H1 (cell line): Measurements from ENCODE around the gene SNX19. TPM values are rescaled to one million over a fixed set of nuclear protein-coding genes. Genes with fewer than 3 reads are reported as not detected.

ENCODE experiments used
- CBX8 ChIP-seq: fragments of 300-800, 300-1000 bp; sonication (generic); IDR thresholded peaks from 2 replicates; pipeline ENCODE4 v1.7.1; 2016; ENCODE audit warnings: low read depth, low read length, borderline replicate concordance
- CHD7 ChIP-seq: fragments of 300-600 bp; sonication (generic); IDR thresholded peaks from 2 replicates; pipeline ENCODE4 v1.7.1; 2012; ENCODE audit warnings: low read length, moderate library complexity, mild to moderate bottlenecking, inconsistent platforms; ENCODE audit not compliant: insufficient replicate concordance
- POLR2A ChIP-seq, 2 experiments: IDR thresholded peaks; 1 replicate in 1 of 2; 2 replicates in 1 of 2; pipeline ENCODE4 v1.6.1; 2011; ENCODE audit warnings: low read depth in 2 of 2, low read length in 2 of 2, mild to moderate bottlenecking in 2 of 2; ENCODE audit errors: control extremely low read depth in 1 of 2
- SIX5 ChIP-seq: IDR thresholded peaks from 2 replicates; pipeline ENCODE4 v1.6.1; 2011; ENCODE audit warnings: mild to moderate bottlenecking, low read depth, low read length
- TAF1 ChIP-seq: IDR thresholded peaks from 2 replicates; pipeline ENCODE4 v1.6.1; 2011; ENCODE audit warnings: mild to moderate bottlenecking, low read depth, low read length
- TCF12 ChIP-seq: IDR thresholded peaks from 2 replicates; pipeline ENCODE4 v1.6.1; 2011; ENCODE audit warnings: low read depth, mild to moderate bottlenecking, low read length
- polyA plus RNA-seq, 7 experiments: library from polyadenylated mRNA; depleted of rRNA in 3 of 7; stranded (reverse) in 5 of 7; unstranded in 2 of 7; fragments of >200 nt in 5 of 7; fragments of 200-250 nt in 2 of 7; gene quantifications; 1 replicate in 5 of 7; 2 replicates in 1 of 7; 4 replicates in 1 of 7; pipeline versions ENCODE4 v1.2.1 to v1.2.3, GENCODE V29; 2011 to 2013; ENCODE audit warnings: missing spikeins in 2 of 7, mixed read lengths in 2 of 7
- total RNA-seq: library from RNA; stranded (reverse); fragmentation: NEBNext Ultra II Directional; extraction: Animal tissue kit (Norgen Biotek cat#: 25700); gene quantifications from 2 replicates; pipeline ENCODE4 v1.2.1, GENCODE V29; 2021
- TF ChIP-seq, protein P1 (sequence below): IDR thresholded peaks from 2 replicates; pipeline ENCODE4 v1.6.1; 2012; ENCODE audit warnings: inconsistent platforms
- TF ChIP-seq, protein P2 (sequence below), 3 experiments: IDR thresholded peaks; 1 replicate in 2 of 3; 2 replicates in 1 of 3; pipeline versions ENCODE4 v1.5.1 to v1.6.1; 2011; ENCODE audit warnings: low read length in 3 of 3, mild to moderate bottlenecking in 3 of 3, inconsistent platforms in 2 of 3, low read depth in 1 of 3, moderate library complexity in 1 of 3; ENCODE audit not compliant: insufficient read depth in 1 of 3; ENCODE audit errors: control extremely low read depth in 1 of 3

Gene SNX19
- total and polyA plus RNA-seq, 2 of the 8 experiments (the other 6 are each of a cell fraction or from before 2014, with no cell fraction given), result 15.0 to 25.2 TPM

DNA sequence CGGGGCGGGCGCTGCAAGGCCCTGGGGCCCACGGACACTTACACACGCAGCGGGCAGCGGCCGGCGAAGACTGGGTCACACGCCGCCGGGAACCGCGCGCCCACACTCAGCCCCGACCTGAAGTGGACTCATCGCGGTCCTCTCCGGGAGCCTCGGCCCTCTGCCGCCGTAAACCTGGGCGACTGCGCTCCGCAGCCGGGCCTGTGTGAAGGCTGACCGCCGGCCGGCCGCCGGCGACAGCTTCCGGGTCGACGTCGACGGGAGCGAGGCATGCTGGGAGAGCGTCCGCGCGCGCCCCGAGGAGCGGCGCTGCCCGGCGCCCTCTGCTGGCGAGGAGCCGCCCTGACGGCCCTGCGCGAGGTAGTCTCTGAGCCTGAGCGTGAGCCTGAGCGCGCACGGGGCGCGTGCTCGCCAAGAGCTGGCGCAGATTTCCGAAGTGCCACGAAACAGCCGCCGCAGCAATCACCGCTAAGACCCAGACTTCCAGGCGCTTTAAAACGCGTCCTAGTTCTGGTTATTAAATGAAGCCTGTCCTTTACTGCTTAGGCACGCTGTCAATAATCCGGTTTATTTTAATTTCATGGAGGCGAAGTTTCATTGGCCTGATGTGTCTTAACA lies at the start of gene SNX19 (continued):
- TF ChIP-seq CHD7 (no peak), CBX8 (no peak), POLR2A (IDR thresholded peaks at IDR 0.05; ENCODE audit: control extremely low read depth in 1 of 2, low read depth in 2 of 2, low read length in 2 of 2) (peak; percentile 55 to 90), TCF12 (0 out of 2 replicates have a peak, but pooled peaks have one; percentile 44), TAF1 (peak; percentile 84), SIX5 (no peak)
- TF ChIP-seq, protein P1, sequence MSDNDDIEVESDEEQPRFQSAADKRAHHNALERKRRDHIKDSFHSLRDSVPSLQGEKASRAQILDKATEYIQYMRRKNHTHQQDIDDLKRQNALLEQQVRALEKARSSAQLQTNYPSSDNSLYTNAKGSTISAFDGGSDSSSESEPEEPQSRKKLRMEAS, result peak; percentile 88
- TF ChIP-seq, protein P2, sequence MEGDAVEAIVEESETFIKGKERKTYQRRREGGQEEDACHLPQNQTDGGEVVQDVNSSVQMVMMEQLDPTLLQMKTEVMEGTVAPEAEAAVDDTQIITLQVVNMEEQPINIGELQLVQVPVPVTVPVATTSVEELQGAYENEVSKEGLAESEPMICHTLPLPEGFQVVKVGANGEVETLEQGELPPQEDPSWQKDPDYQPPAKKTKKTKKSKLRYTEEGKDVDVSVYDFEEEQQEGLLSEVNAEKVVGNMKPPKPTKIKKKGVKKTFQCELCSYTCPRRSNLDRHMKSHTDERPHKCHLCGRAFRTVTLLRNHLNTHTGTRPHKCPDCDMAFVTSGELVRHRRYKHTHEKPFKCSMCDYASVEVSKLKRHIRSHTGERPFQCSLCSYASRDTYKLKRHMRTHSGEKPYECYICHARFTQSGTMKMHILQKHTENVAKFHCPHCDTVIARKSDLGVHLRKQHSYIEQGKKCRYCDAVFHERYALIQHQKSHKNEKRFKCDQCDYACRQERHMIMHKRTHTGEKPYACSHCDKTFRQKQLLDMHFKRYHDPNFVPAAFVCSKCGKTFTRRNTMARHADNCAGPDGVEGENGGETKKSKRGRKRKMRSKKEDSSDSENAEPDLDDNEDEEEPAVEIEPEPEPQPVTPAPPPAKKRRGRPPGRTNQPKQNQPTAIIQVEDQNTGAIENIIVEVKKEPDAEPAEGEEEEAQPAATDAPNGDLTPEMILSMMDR (IDR thresholded peaks at IDR 0.05; ENCODE audit: control extremely low read depth in 1 of 3, insufficient read depth in 1 of 3, low read depth in 1 of 3, low read length in 3 of 3), result peak; percentile 92 to 96 (median 94)
